Measurements from ENCODE around the gene ASL. TPM values are rescaled to one million over a fixed set of nuclear protein-coding genes. Genes with fewer than 3 reads are reported as not detected.

Gene ASL
- total RNA-seq, 2 donors from 2014 or later, result 37.8 to 47.9 TPM

DNA sequence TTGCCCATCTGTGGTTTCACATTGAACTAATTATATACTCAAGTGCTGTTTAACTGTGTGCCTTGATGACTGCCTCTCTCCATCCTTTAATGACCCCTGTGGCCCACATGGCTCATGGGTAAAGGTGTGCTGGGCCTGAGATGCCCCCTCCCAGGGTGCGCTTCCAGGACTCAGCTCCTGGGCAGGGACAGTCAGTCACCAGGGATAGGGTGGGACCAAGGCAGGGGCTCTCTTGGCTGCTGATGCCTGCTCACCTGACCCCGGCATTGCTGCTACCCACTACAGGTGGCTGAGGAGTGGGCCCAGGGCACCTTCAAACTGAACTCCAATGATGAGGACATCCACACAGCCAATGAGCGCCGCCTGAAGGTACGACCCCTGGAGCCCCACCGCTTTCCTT is 6.5 kb downstream of the ASL start:
- H3K4me3 Mint-ChIP-seq, result no peak overlapping the region
- 94 to 100% methylated on average over 5 to 6 of the region's 6 CpGs for WGBS, 2 experiments (ENCODE audit: insufficient coverage in 1 of 2, insufficient read length in 1 of 2)
- H3K4me1 Mint-ChIP-seq, result peaks cover 12% of the 10 kb centered on the region
- Histone ChIP-seq H3K9me3 (ENCODE audit: control insufficient read depth, low read length) (no peaks in the 10 kb centered on the region), H3K4me1 (ENCODE audit: control insufficient read depth, insufficient read depth, low read length) (no peaks in the 10 kb centered on the region), H3K4me3 (ENCODE audit: low read length) (no peak overlapping the region), H3K9ac (ENCODE audit: extremely low read depth, low read length, poor library complexity, severe bottlenecking) (no peak overlapping the region), H3K36me3 (ENCODE audit: control insufficient read depth, insufficient read depth, low read length) (peaks cover 15% of the 10 kb centered on the region), H3K27me3 (ENCODE audit: control insufficient read depth, insufficient read depth, low read length, poor library complexity, severe bottlenecking) (no peaks in the 10 kb centered on the region), H3K27ac (ENCODE audit: low read depth, low read length) (no peak overlapping the region)
- H3K27ac Mint-ChIP-seq, result no peak overlapping the region
- TF ChIP-seq, protein P1, sequence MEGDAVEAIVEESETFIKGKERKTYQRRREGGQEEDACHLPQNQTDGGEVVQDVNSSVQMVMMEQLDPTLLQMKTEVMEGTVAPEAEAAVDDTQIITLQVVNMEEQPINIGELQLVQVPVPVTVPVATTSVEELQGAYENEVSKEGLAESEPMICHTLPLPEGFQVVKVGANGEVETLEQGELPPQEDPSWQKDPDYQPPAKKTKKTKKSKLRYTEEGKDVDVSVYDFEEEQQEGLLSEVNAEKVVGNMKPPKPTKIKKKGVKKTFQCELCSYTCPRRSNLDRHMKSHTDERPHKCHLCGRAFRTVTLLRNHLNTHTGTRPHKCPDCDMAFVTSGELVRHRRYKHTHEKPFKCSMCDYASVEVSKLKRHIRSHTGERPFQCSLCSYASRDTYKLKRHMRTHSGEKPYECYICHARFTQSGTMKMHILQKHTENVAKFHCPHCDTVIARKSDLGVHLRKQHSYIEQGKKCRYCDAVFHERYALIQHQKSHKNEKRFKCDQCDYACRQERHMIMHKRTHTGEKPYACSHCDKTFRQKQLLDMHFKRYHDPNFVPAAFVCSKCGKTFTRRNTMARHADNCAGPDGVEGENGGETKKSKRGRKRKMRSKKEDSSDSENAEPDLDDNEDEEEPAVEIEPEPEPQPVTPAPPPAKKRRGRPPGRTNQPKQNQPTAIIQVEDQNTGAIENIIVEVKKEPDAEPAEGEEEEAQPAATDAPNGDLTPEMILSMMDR (conservative IDR thresholded peaks at IDR 0.05), result no peak
- no peaks in the 10 kb centered on the region for H3K27me3 Mint-ChIP-seq (ENCODE audit: insufficient read depth)
- peaks cover 48% of the 10 kb centered on the region for H3K36me3 Mint-ChIP-seq (ENCODE audit: low read depth)
- no peak for DNase-seq
- no peaks in the 10 kb centered on the region for H3K9me3 Mint-ChIP-seq

DNA sequence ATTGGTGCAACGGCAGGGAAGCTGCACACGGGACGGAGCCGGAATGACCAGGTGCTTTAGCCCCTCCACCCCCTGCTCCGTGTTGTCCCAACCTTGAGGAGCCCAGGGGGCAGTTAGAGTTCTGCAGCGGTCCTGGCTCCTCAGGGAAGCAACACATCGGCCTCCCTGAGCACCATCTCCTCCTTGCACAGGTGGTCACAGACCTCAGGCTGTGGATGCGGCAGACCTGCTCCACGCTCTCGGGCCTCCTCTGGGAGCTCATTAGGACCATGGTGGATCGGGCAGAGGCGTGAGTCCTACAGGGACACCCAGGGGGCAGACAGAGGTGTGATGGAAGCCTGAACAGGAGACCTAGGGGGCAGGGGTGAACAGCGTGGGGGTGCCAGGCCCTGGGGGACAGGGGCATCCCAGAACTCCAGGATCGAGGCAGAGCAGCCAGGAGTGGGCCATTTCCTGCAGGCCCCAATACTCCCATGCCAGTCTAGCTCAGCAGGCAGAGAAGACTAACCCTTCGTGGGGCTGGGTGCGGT is 7.3 kb downstream of the ASL start:
- Histone ChIP-seq H3K4me1 (ENCODE audit: control insufficient read depth, insufficient read depth, low read length) (no peaks in the 10 kb centered on the region), H3K9ac (ENCODE audit: extremely low read depth, low read length, poor library complexity, severe bottlenecking) (no peak overlapping the region), H3K36me3 (ENCODE audit: control insufficient read depth, insufficient read depth, low read length) (peaks cover 15% of the 10 kb centered on the region), H3K9me3 (ENCODE audit: control insufficient read depth, low read length) (no peaks in the 10 kb centered on the region), H3K27ac (ENCODE audit: low read depth, low read length) (no peak overlapping the region), H3K27me3 (ENCODE audit: control insufficient read depth, insufficient read depth, low read length, poor library complexity, severe bottlenecking) (no peaks in the 10 kb centered on the region), H3K4me3 (ENCODE audit: low read length) (no peak overlapping the region)
- DNase-seq, result no peak
- Mint-ChIP-seq H3K4me3 (no peak overlapping the region), H3K27ac (no peak overlapping the region), H3K36me3 (ENCODE audit: low read depth) (peaks cover 47% of the 10 kb centered on the region), H3K4me1 (peaks cover 12% of the 10 kb centered on the region), H3K27me3 (ENCODE audit: insufficient read depth) (no peaks in the 10 kb centered on the region), H3K9me3 (no peaks in the 10 kb centered on the region)
- TF ChIP-seq, protein P1 (conservative IDR thresholded peaks at IDR 0.05), result no peak
- WGBS, 2 experiments (ENCODE audit: insufficient coverage in 1 of 2, insufficient read length in 1 of 2), result 95 to 98% methylated on average over 8 to 16 of the region's 16 CpGs

DNA sequence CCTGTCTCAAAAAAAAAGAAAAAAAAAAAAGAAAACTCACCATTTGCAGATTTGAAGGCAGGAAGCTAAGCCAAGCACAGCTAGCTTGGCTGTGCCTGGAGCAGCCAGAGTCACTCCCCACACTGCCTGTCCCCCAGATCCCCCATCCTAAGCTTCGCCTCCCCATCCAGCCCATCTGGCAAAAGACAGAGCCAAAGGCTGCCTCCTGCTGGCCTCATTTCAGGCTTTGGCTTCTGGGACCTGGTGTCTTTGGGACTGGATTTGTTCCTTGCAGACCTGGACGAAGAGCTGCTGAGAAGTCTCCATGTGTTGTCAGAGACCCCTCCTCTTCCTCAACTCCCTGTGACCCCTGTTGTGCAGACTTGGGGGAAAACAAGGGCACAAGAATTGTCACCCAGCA is 8.1 kb downstream of the ASL start:
- Histone ChIP-seq H3K9me3 (ENCODE audit: control insufficient read depth, low read length) (no peaks in the 10 kb centered on the region), H3K27me3 (ENCODE audit: control insufficient read depth, insufficient read depth, low read length, poor library complexity, severe bottlenecking) (no peaks in the 10 kb centered on the region), H3K9ac (ENCODE audit: extremely low read depth, low read length, poor library complexity, severe bottlenecking) (no peak overlapping the region), H3K27ac (ENCODE audit: low read depth, low read length) (no peak overlapping the region), H3K36me3 (ENCODE audit: control insufficient read depth, insufficient read depth, low read length) (peaks cover 15% of the 10 kb centered on the region), H3K4me1 (ENCODE audit: control insufficient read depth, insufficient read depth, low read length) (no peaks in the 10 kb centered on the region), H3K4me3 (ENCODE audit: low read length) (no peak overlapping the region)
- H3K27me3 Mint-ChIP-seq (ENCODE audit: insufficient read depth), result no peaks in the 10 kb centered on the region
- H3K9me3 Mint-ChIP-seq, result no peaks in the 10 kb centered on the region
- H3K4me1 Mint-ChIP-seq, result peaks cover 12% of the 10 kb centered on the region
- no peak overlapping the region for H3K4me3 Mint-ChIP-seq
- TF ChIP-seq, protein P1 (conservative IDR thresholded peaks at IDR 0.05), result peak; percentile 23
- DNase-seq, result peak; percentile 63
- WGBS, 2 experiments (ENCODE audit: insufficient coverage in 1 of 2, insufficient read length in 1 of 2), result 95% methylated on average over 2 of the region's 2 CpGs; no CpG with 5 or more reads in 1 of the 2 experiments
- H3K36me3 Mint-ChIP-seq (ENCODE audit: low read depth), result peaks cover 47% of the 10 kb centered on the region
- H3K27ac Mint-ChIP-seq, result no peak overlapping the region
